Fibroblast of mammary gland (primary cell): ENCODE results near the gene CLCN4.
A peak's percentile ranks its signal among the peaks of the same experiment; 100 is the strongest.

Source experiments
- DNase-seq: peaks from one replicate; pipeline ENCODE4 v3.0.0-alpha.2; 2010; ENCODE audit warnings: low read depth
- H3K4me3 ChIP-seq: 2 replicates; pipeline ENCODE4 v1.5.1; 2011; ENCODE audit warnings: low read depth, mild to moderate bottlenecking, low read length, moderate library complexity; ENCODE audit not compliant: control insufficient read depth
- TF ChIP-seq, protein P1 (sequence below): conservative IDR thresholded peaks from 2 replicates; pipeline ENCODE4 v1.5.1; 2011; ENCODE audit warnings: low read depth, low read length, inconsistent platforms; ENCODE audit not compliant: control insufficient read depth, insufficient read depth

Gene CLCN4

GRCh38 chrX:10184411-10184810 lies 27.6 kb downstream of the CLCN4 start:
- TF ChIP-seq, protein P1, sequence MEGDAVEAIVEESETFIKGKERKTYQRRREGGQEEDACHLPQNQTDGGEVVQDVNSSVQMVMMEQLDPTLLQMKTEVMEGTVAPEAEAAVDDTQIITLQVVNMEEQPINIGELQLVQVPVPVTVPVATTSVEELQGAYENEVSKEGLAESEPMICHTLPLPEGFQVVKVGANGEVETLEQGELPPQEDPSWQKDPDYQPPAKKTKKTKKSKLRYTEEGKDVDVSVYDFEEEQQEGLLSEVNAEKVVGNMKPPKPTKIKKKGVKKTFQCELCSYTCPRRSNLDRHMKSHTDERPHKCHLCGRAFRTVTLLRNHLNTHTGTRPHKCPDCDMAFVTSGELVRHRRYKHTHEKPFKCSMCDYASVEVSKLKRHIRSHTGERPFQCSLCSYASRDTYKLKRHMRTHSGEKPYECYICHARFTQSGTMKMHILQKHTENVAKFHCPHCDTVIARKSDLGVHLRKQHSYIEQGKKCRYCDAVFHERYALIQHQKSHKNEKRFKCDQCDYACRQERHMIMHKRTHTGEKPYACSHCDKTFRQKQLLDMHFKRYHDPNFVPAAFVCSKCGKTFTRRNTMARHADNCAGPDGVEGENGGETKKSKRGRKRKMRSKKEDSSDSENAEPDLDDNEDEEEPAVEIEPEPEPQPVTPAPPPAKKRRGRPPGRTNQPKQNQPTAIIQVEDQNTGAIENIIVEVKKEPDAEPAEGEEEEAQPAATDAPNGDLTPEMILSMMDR: no peak

GRCh38 chrX:10186355-10186754 lies 29.6 kb downstream of the CLCN4 start:
- TF ChIP-seq, protein P1: no peak
- DNase-seq: no peak
- H3K4me3 ChIP-seq: no peak overlapping the region

More at GRCh38 chrX:10184411-10184810, 27.6 kb downstream of the CLCN4 start:
- DNase-seq: no peak
- no peak overlapping the region for H3K4me3 ChIP-seq

DNA sequence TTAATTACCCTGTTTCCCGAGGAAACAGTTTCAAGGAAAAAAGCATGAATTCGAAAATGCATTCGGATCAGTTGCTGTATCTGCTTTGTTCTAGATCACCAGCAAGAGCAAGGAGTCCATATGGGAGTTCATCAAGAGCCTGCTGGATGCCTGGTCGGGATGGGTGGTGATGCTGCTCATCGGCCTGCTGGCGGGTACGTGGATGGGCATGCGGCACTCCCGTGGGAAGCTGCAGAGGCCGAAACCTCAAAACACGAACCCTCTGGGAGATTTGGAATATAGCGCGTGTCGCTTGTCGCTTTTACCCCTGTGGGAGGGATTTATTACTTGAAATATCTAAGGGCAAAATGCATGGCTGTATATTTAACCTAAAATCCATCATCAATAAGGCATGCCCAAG lies 30.6 kb downstream of the CLCN4 start:
- H3K4me3 ChIP-seq: no peak overlapping the region
- TF ChIP-seq, protein P1: no peak
- DNase-seq: no peak

- H3K4me3 ChIP-seq: no peak overlapping the region
- TF ChIP-seq, protein P1: peak; percentile 81
- DNase-seq: peak; percentile 67
Measured at GRCh38 chrX:10189317-10190268, 32.8 kb downstream of the CLCN4 start.

DNA sequence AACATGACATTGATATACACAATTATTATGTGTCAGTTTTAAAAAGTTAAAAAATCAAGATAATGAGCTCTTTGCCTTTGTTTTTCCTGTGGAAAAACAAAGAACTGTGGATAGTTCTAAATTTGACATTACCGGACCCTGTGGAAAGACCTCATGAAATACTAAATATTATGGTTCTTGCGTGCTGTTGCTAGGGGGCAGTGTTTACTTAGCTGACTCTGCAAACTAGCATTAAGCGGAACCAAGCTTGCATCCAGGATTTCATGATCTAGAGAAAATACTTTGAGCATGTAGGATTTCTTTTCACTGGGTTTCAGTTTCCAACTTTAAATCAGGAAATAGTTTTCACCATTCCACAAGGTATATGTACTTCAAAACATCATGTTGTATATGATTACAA lies 33.6 kb downstream of the CLCN4 start:
- TF ChIP-seq, protein P1: peak; percentile 62
- no peak overlapping the region for H3K4me3 ChIP-seq
- DNase-seq: peak; percentile 79

GRCh38 chrX:10193587-10193986 lies 36.8 kb downstream of the CLCN4 start:
- TF ChIP-seq, protein P1: no peak
- no peak for DNase-seq
- no peak overlapping the region for H3K4me3 ChIP-seq
